IPS DF 4.7 (cell line): ENCODE data around the gene AEN.

Experiments used
- DNase-seq: peaks from one replicate; pipeline ENCODE4 v3.0.0-alpha.2; 2013; ENCODE audit warnings: low spot score; ENCODE audit errors: extremely low read depth

Gene AEN

GRCh38 chr15:88613074-88613944 is 7.8 kb upstream of the AEN start:
- peak; percentile 94 for DNase-seq

- no peak for DNase-seq
These were observed 5.6 kb upstream of the AEN start for GRCh38 chr15:88615303-88616107.

- no peak for DNase-seq
These were observed 4.9 kb upstream of the AEN start for GRCh38 chr15:88616240-88616639.

- DNase-seq, result no peak
These were observed 4.0 kb upstream of the AEN start for GRCh38 chr15:88617031-88617722.

GRCh38 chr15:88617790-88618189 is 3.4 kb upstream of the AEN start:
- no peak for DNase-seq

- no peak for DNase-seq
These were observed 2.5 kb upstream of the AEN start for GRCh38 chr15:88618686-88619085.

- DNase-seq, result no peak
These were observed 1.3 kb upstream of the AEN start for GRCh38 chr15:88619796-88620195.

GRCh38 chr15:88621789-88622604 is 857 bp downstream of the AEN start:
- no peak for DNase-seq

- no peak for DNase-seq
These were observed 1.4 kb downstream of the AEN start for GRCh38 chr15:88622605-88622975.

GRCh38 chr15:88623061-88623460 is 1.9 kb downstream of the AEN start:
- DNase-seq, result no peak

- DNase-seq, result no peak
These were observed 2.5 kb downstream of the AEN start for GRCh38 chr15:88623632-88624031.

- no peak for DNase-seq
These were observed 3.2 kb downstream of the AEN start for GRCh38 chr15:88624156-88624970.

- DNase-seq, result no peak
These were observed 3.9 kb downstream of the AEN start for GRCh38 chr15:88624971-88625490.

- DNase-seq, result no peak
These were observed 5.0 kb downstream of the AEN start for GRCh38 chr15:88625943-88626741.

GRCh38 chr15:88627463-88627862 is 6.3 kb downstream of the AEN start:
- no peak for DNase-seq

GRCh38 chr15:88628018-88628654 is 7.0 kb downstream of the AEN start:
- DNase-seq, result no peak

- no peak for DNase-seq
These were observed 7.9 kb downstream of the AEN start for GRCh38 chr15:88629071-88629470.

- DNase-seq, result no peak
These were observed 9.1 kb downstream of the AEN start for GRCh38 chr15:88630141-88630721.
